ENCODE results near the gene AAGAB.

The AAGAB gene

DNA sequence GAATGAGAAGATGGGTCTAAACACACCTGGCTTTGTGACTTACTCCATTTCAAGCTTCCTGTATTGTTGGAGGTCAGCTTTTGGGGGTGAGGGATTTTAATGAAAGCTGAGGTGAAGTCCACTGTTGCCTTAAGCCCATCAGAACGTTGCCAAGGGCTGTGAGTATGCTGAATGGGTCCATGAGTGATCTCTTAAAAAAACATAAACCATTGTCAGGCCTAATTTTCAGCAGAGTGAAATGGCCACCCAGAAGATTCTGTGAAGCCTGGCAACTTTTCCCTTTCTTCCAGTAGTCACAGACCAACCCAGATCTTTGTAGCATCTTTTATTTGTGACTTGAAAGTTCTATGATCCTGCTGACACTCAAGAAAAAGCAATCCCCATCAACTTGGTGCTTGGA is 102.0 kb downstream of the AAGAB start:
- peak overlapping the region; percentile 98 for H3K27ac ChIP-seq (ENCODE audit: poor library complexity, severe bottlenecking)
- DNase-seq (ENCODE audit: low spot score) = no peak
- H3K4me1 ChIP-seq (ENCODE audit: insufficient read depth, poor library complexity, severe bottlenecking) = peaks cover 46% of the 10 kb centered on the region
- no peaks in the 10 kb centered on the region for H3K9me3 ChIP-seq (ENCODE audit: severe bottlenecking)
- H3K27me3 ChIP-seq (ENCODE audit: insufficient read depth, poor library complexity, severe bottlenecking) = no peaks in the 10 kb centered on the region
- H3K4me3 ChIP-seq (ENCODE audit: severe bottlenecking) = no peak overlapping the region
- ATAC-seq (ENCODE audit: low read depth) = no peak
- TF ChIP-seq, protein P1, sequence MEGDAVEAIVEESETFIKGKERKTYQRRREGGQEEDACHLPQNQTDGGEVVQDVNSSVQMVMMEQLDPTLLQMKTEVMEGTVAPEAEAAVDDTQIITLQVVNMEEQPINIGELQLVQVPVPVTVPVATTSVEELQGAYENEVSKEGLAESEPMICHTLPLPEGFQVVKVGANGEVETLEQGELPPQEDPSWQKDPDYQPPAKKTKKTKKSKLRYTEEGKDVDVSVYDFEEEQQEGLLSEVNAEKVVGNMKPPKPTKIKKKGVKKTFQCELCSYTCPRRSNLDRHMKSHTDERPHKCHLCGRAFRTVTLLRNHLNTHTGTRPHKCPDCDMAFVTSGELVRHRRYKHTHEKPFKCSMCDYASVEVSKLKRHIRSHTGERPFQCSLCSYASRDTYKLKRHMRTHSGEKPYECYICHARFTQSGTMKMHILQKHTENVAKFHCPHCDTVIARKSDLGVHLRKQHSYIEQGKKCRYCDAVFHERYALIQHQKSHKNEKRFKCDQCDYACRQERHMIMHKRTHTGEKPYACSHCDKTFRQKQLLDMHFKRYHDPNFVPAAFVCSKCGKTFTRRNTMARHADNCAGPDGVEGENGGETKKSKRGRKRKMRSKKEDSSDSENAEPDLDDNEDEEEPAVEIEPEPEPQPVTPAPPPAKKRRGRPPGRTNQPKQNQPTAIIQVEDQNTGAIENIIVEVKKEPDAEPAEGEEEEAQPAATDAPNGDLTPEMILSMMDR (IDR thresholded peaks at IDR 0.05; ENCODE audit: poor library complexity, severe bottlenecking) = no peak
- H3K36me3 ChIP-seq (ENCODE audit: low read depth) = peaks cover 51% of the 10 kb centered on the region
